Thyroid gland (tissue), 4 donors: ENCODE results near the gene SLC19A2. TPM values are rescaled to one million over a fixed set of nuclear protein-coding genes. Genes with fewer than 3 reads are reported as not detected.

Experiments
- DNase-seq, 2 donors: peaks; one replicate each; pipeline ENCODE4 v3.0.0-alpha.2; 2019
- H3K27ac ChIP-seq, 3 donors: fragments of 200-600 bp; sonication (generic); 1 replicate in 2 of 3; 2 replicates in 1 of 3; pipeline ENCODE4 v1.5.1; 2016 to 2019; ENCODE audit warnings: mild to moderate bottlenecking in 1 of 3, moderate library complexity in 1 of 3
- H3K27me3 ChIP-seq: fragments of 200-600 bp; sonication (generic); one replicate; pipeline ENCODE4 v1.5.1; 2019
- H3K36me3 ChIP-seq, 2 donors: fragments of 200-600 bp; sonication (generic); one replicate each; pipeline ENCODE4 v1.5.1; 2016 to 2019
- H3K4me1 ChIP-seq, 2 donors: fragments of 200-600 bp; sonication (generic); one replicate each; pipeline ENCODE4 v1.5.1; 2017 to 2019
- H3K4me3 ChIP-seq, 3 donors: fragments of 200-600 bp; sonication (generic); replicated peaks in 1 of 3; 1 replicate in 2 of 3; 2 replicates in 1 of 3; pipeline ENCODE4 v1.5.1; 2016; ENCODE audit warnings: mild to moderate bottlenecking in 1 of 3
- H3K9me3 ChIP-seq: fragments of 200-600 bp; sonication (generic); one replicate; pipeline ENCODE4 v1.5.1; 2017
- POLR2A ChIP-seq, 2 donors: fragments of 450-650 bp; IDR thresholded peaks; one replicate each; pipeline ENCODE4 v1.6.1; 2017; ENCODE audit warnings: antibody characterized with exemption in 2 of 2, mild to moderate bottlenecking in 2 of 2, moderate library complexity in 1 of 2
- WGBS, 2 donors: methylation state at CpG; one replicate each; pipeline ENCODE4 v1.1.5; 2017; 5-methylcytosine and 5-hydroxymethylcytosine counted together
- intact Hi-C: fragments of 100-400 bp; cut with DNase I; formaldehyde crosslinking; loops from one replicate; pipeline ENCODE4 v1.15.1; 2023
- total RNA-seq, 4 donors: library from RNA; depleted of rRNA; stranded (reverse); fragments of >200 nt; gene quantifications; one replicate each; pipeline ENCODE4 v1.2.3, GENCODE V29; 2016
- TF ChIP-seq, protein P1 (sequence below), 6 experiments: fragments of 200-600 bp in 3 of 6; fragments of 450-650 bp in 3 of 6; sonication (generic) in 3 of 6; IDR thresholded peaks; one replicate each; pipeline ENCODE4 v1.5.1; 2016 to 2019; ENCODE audit warnings: antibody characterized with exemption in 6 of 6, mild to moderate bottlenecking in 2 of 6, inconsistent platforms in 1 of 6, moderate library complexity in 1 of 6

SLC19A2 gene
- total RNA-seq, 4 donors from 2014 or later, result 19.0 to 41.0 (median 27.8) TPM

DNA sequence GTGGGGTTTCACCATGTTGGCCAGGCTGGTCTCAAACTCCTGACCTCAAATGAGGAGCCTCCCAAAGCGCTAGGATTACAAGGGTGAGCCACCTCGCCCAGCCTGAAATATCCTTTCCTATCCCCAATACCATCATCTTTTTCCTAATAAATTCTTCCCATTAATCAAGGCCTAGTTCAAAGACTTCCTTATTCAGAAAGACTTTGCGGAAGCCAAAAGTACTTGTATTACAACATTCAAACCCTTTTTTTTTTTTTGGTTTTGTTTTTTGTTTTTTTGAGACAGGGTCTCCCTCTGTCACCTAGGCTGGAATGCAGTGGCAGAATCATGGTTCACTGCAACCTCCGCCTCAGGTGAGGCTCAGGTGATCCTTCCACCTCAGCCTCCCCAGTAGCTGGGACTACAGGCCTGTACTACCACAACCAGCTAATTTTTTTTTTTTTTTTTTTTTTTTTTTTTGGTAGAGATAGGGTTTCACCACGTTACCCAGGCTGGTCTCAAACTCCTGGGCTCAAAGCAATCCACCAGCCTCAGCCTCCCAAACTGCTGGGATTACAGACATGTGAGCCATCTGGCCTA, 7.6 kb downstream of the SLC19A2 start:
- no peak for TF ChIP-seq POLR2A (IDR thresholded peaks at IDR 0.05)
- TF ChIP-seq, protein P1, sequence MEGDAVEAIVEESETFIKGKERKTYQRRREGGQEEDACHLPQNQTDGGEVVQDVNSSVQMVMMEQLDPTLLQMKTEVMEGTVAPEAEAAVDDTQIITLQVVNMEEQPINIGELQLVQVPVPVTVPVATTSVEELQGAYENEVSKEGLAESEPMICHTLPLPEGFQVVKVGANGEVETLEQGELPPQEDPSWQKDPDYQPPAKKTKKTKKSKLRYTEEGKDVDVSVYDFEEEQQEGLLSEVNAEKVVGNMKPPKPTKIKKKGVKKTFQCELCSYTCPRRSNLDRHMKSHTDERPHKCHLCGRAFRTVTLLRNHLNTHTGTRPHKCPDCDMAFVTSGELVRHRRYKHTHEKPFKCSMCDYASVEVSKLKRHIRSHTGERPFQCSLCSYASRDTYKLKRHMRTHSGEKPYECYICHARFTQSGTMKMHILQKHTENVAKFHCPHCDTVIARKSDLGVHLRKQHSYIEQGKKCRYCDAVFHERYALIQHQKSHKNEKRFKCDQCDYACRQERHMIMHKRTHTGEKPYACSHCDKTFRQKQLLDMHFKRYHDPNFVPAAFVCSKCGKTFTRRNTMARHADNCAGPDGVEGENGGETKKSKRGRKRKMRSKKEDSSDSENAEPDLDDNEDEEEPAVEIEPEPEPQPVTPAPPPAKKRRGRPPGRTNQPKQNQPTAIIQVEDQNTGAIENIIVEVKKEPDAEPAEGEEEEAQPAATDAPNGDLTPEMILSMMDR (IDR thresholded peaks at IDR 0.05), result no peak
- intact Hi-C loops, result no loop called here
- no peak overlapping the region for H3K4me3 ChIP-seq
- DNase-seq, result no peak
- no peaks in the 10 kb centered on the region for H3K9me3 ChIP-seq
- no peaks in the 10 kb centered on the region for H3K27me3 ChIP-seq
- H3K27ac ChIP-seq, result no peak overlapping the region
- H3K4me1 ChIP-seq, result peaks cover 2 to 15% of the 10 kb centered on the region in 2 donors
- H3K36me3 ChIP-seq, result peaks cover 5 to 12% of the 10 kb centered on the region in 2 donors
- WGBS, 2 donors, result 98 to 99% methylated on average over 5 of the region's 5 CpGs

DNA sequence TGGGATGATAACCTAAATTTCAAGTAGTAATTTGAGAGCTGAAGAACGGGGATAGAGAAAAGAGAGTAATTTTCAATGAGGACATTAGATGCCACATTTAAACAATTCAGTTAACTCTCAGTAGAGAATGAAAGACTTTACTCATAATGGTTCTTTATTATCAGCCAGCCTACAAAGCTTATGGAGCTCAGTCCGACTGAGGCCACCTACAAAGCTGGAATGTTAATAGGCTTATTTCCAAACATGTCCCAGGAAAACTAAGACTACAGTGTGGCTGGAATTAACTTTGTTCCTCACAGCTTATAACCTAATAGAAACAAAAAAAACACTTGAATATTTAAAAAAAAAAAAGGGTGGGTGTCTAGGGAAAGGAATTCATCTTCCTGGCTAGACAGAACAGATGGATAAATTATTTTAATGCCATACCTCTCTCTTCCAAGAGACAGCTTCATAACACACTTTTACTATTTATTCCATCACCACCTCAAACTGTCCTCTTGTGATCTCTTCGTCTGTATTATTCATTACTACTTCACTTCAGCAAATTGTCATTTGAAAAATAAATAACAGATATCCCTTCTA, 9.8 kb downstream of the SLC19A2 start:
- no peaks in the 10 kb centered on the region for H3K9me3 ChIP-seq
- WGBS, 2 donors, result 92 to 93% methylated on average over 3 of the region's 3 CpGs
- no peak overlapping the region for H3K27ac ChIP-seq
- no peak for DNase-seq
- peaks cover 5 to 12% of the 10 kb centered on the region in 2 donors for H3K36me3 ChIP-seq
- H3K27me3 ChIP-seq, result no peaks in the 10 kb centered on the region
- no peak overlapping the region for H3K4me3 ChIP-seq
- intact Hi-C loops, result no loop called here
- TF ChIP-seq, protein P1 (IDR thresholded peaks at IDR 0.05), result no peak
- TF ChIP-seq POLR2A (IDR thresholded peaks at IDR 0.05), result no peak
- peaks cover 1 to 5% of the 10 kb centered on the region in 2 donors for H3K4me1 ChIP-seq

- Histone ChIP-seq H3K36me3 (peaks cover 5 to 12% of the 10 kb centered on the region in 2 donors), H3K9me3 (no peaks in the 10 kb centered on the region), H3K4me3 (no peak overlapping the region), H3K4me1 (peaks cover 0 to 5% of the 10 kb centered on the region in 2 donors), H3K27ac (no peak overlapping the region), H3K27me3 (no peaks in the 10 kb centered on the region)
- WGBS, 2 donors, result 93 to 97% methylated on average over 1 of the region's 1 CpG
- no peak for TF ChIP-seq POLR2A (IDR thresholded peaks at IDR 0.05)
- TF ChIP-seq, protein P1 (IDR thresholded peaks at IDR 0.05), result no peak
- intact Hi-C loops, result no loop called here
- DNase-seq, result no peak
Measured at GRCh38 chr1:169474302-169474995, 11.3 kb downstream of the SLC19A2 start.

- no peak for DNase-seq
- 77 to 99% methylated on average over 5 of the region's 5 CpGs for WGBS, 2 donors
- intact Hi-C loops, result no loop called here
Measured at GRCh38 chr1:169473347-169473746, 12.4 kb downstream of the SLC19A2 start.

More at GRCh38 chr1:169473347-169473746, 12.4 kb downstream of the SLC19A2 start:
- H3K36me3 ChIP-seq, result peaks cover 5 to 12% of the 10 kb centered on the region in 2 donors
- no peaks in the 10 kb centered on the region for H3K9me3 ChIP-seq
- peaks cover 0 to 5% of the 10 kb centered on the region in 2 donors for H3K4me1 ChIP-seq
- no peaks in the 10 kb centered on the region for H3K27me3 ChIP-seq
- TF ChIP-seq POLR2A (IDR thresholded peaks at IDR 0.05), result no peak
- TF ChIP-seq, protein P1 (IDR thresholded peaks at IDR 0.05), result no peak
- no peak overlapping the region for H3K27ac ChIP-seq
- no peak overlapping the region for H3K4me3 ChIP-seq
